Measurements from ENCODE around the gene GFOD1.

- no peak for TF ChIP-seq CTCF (IDR thresholded peaks at IDR 0.05)
- TF ChIP-seq POLR2A (IDR thresholded peaks at IDR 0.05): no peak
Observed at GRCh38 chr6:13434777-13435176, 52.6 kb downstream of the GFOD1 start.
